Stimulated activated naive B cell treated with anti-CD40 and anti-IgM and Interleukin-4, amounts not matched to agents 10 μg/mL and 1 μg/mL and 100 μg/mL, for 72 hours (primary cell): ENCODE results near the gene LTB4R.
A peak's percentile ranks its signal among the peaks of the same experiment; 100 is the strongest.

Experiments used
- ATAC-seq, 2 donors: fragments of 150-1000 bp; cut with Tn5 transposase; replicated peaks; 2 replicates each; pipeline ENCODE4 v1.10.0; 2021; ENCODE audit warnings: moderate library complexity in 1 of 2
- DNase-seq: peaks from one replicate; pipeline ENCODE4 v3.0.0; 2021
- H3K27ac Mint-ChIP-seq: one replicate; pipeline ENCODE4 v1.8.0; 2022; ENCODE audit warnings: mild to moderate bottlenecking, mixed read lengths
- H3K27me3 Mint-ChIP-seq, 2 donors: one replicate each; pipeline ENCODE4 v1.8.0; 2022; ENCODE audit warnings: mixed read lengths in 2 of 2
- H3K36me3 Mint-ChIP-seq, 2 donors: one replicate each; pipeline ENCODE4 v1.8.0; 2022; ENCODE audit warnings: mixed read lengths in 2 of 2, mild to moderate bottlenecking in 1 of 2
- H3K4me1 Mint-ChIP-seq, 2 donors: one replicate each; pipeline ENCODE4 v1.8.0; 2022; ENCODE audit warnings: mixed read lengths in 2 of 2, mild to moderate bottlenecking in 1 of 2
- H3K4me3 Mint-ChIP-seq, 2 donors: one replicate each; pipeline ENCODE4 v1.8.0; 2022; ENCODE audit warnings: mild to moderate bottlenecking in 2 of 2, mixed read lengths in 2 of 2, moderate library complexity in 1 of 2
- H3K9me3 Mint-ChIP-seq, 2 donors: one replicate each; pipeline ENCODE4 v1.8.0; 2022; ENCODE audit warnings: mixed read lengths in 2 of 2, mild to moderate bottlenecking in 1 of 2

Gene LTB4R

DNA sequence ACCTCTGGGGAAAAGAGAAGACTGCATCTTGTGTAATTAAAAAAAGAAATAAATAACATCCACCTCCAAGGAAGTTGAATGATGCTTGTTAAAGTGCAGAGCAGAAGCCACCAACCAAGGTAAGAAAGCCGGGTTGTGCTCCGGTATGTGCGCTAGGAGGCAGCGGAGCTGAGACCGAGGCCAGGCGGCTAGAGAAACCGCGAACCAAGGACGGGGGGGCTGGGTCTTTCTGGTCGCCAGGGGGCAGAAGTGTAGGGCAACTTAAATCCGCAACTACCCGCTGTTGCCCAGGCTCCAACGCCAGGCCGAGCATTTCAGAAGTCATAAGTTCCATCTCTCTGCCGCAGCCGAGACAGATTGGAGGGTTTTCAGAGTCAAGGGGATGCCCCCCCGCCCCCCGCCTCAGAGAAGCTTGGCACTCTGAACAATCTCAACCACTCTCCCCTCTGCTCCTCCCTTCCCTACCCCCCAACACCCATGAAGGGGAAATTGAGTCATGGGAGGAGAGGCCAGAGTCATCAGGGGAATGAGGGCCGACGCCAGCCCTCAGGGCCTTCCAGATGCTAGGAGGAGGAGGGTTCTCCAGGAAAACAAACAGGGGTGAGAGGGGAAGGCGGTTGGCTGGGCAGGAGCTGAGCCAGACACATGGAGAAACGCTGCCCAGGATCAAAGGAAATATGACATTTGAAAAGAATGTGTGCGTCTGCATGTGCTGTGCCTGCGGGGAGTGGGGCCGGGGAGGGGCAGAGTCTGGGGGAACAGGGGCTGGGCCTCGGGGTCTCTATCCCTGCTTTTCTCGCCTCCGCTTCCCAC is 54.5 kb downstream of the LTB4R start:
- Mint-ChIP-seq H3K27me3 (peaks cover 12 to 13% of the 10 kb centered on the region in 2 donors), H3K27ac (peak overlapping the region; percentile 80), H3K36me3 (no peaks in the 10 kb centered on the region), H3K4me3 (peak overlapping the region; percentile 77 to 80), H3K9me3 (no peaks in the 10 kb centered on the region), H3K4me1 (peaks cover 26 to 38% of the 10 kb centered on the region in 2 donors)
- ATAC-seq, result peak; percentile 55 to 56
- peak; percentile 67 for DNase-seq

GRCh38 chr14:24366413-24366720 is 55.1 kb downstream of the LTB4R start:
- Mint-ChIP-seq H3K36me3 (no peaks in the 10 kb centered on the region), H3K27me3 (peaks cover 12 to 13% of the 10 kb centered on the region in 2 donors), H3K4me3 (peak overlapping the region; percentile 77 to 80), H3K9me3 (no peaks in the 10 kb centered on the region), H3K4me1 (peaks cover 26 to 38% of the 10 kb centered on the region in 2 donors), H3K27ac (no peak overlapping the region)
- ATAC-seq, result no peak
- DNase-seq, result no peak

GRCh38 chr14:24366721-24367513 is 55.6 kb downstream of the LTB4R start:
- peak overlapping the region; percentile 77 to 80 for H3K4me3 Mint-ChIP-seq
- peaks cover 26 to 38% of the 10 kb centered on the region in 2 donors for H3K4me1 Mint-ChIP-seq
- no peaks in the 10 kb centered on the region for H3K36me3 Mint-ChIP-seq
- H3K27ac Mint-ChIP-seq, result peak overlapping the region; percentile 66
- no peaks in the 10 kb centered on the region for H3K9me3 Mint-ChIP-seq
- ATAC-seq, result peak; percentile 83 to 85
- peak; percentile 91 for DNase-seq
- H3K27me3 Mint-ChIP-seq, result peaks cover 8 to 12% of the 10 kb centered on the region in 2 donors
